Measurements from ENCODE around the gene MICOS13.

The MICOS13 gene

DNA sequence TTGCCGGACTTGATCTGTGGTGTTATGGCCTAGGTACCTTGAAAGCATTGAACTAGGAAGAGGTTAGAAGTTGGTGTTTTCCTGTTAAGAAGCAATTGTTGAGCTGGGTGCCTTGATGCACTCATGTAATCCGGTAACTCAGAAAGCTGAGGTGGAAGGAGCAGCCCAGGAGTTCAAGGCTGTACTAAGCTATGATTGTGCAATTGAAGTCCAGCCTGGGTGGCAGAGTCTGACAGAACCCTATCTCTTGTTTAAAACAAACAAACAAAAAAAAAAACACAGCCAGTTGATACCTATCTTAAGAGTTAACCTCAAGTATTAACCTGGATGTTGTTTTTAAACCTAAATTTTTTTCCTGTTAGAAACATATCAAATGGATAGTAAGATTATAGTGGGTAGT lies 38.1 kb downstream of the MICOS13 start:
- DNase-seq (ENCODE audit: extremely low read depth, low read depth), result no peak
- TF ChIP-seq, protein P1, sequence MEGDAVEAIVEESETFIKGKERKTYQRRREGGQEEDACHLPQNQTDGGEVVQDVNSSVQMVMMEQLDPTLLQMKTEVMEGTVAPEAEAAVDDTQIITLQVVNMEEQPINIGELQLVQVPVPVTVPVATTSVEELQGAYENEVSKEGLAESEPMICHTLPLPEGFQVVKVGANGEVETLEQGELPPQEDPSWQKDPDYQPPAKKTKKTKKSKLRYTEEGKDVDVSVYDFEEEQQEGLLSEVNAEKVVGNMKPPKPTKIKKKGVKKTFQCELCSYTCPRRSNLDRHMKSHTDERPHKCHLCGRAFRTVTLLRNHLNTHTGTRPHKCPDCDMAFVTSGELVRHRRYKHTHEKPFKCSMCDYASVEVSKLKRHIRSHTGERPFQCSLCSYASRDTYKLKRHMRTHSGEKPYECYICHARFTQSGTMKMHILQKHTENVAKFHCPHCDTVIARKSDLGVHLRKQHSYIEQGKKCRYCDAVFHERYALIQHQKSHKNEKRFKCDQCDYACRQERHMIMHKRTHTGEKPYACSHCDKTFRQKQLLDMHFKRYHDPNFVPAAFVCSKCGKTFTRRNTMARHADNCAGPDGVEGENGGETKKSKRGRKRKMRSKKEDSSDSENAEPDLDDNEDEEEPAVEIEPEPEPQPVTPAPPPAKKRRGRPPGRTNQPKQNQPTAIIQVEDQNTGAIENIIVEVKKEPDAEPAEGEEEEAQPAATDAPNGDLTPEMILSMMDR (IDR thresholded peaks at IDR 0.05; ENCODE audit: low read depth, low read length), result no peak

DNA sequence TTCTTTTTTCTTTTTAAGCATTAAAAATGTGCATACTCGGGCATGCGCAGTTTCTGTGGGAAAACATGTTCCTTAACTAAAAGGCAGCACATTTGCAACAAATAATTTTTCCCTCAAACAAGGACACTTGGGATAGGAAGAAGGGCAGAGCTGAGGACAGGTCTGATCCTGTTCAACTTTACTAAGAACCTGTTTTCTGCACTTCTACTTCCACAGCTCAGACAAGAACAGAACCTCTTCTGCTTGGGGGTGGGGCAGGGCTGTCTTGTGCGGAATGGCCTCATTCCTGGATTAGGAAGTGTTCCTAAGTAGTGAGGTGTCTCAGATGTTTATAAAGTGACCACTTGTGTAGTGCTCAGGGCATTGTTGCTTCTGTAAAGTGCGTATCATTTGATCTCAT lies 39.1 kb downstream of the MICOS13 start:
- no peak for DNase-seq (ENCODE audit: extremely low read depth, low read depth)
- TF ChIP-seq, protein P1 (IDR thresholded peaks at IDR 0.05; ENCODE audit: low read depth, low read length), result no peak

DNA sequence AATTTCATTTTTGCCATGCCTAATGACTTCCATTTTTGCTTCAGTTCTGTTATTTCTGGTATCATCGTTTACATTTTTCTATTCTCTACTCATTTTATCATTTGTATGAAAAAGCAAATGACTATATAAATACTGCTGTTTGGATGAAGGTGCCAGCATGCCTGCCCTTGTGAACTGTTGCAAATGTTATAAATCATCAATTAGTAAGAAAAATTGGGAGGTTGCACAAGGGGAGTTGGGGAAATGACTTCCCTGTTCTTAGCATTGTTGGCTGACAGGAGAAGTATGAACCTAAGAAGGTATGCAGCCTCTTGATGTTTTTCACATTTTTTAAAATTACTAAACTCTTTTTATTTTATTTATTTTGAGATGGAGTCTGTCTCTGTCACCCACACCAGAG lies 42.3 kb downstream of the MICOS13 start:
- DNase-seq (ENCODE audit: extremely low read depth, low read depth), result no peak
- TF ChIP-seq, protein P1 (IDR thresholded peaks at IDR 0.05; ENCODE audit: low read depth, low read length), result no peak

DNA sequence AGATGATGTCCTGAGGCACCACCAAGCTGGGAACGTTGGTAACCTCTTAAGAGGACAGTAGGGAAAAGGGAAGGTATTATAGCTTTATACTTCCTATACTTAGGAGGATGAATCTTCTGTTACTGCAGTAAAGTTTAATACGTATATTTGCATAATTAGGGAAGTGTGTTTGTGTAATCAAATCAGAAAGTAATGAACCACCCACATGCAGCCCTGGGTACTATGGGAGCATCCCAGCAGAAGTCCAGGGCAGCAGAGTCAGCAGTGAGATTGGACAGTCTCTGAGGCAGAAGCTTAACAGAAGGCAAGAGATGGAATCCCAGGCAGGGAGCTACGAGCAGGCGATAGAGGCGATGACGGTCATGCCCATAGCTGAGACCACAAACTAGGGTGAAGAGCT lies 44.9 kb downstream of the MICOS13 start:
- DNase-seq (ENCODE audit: extremely low read depth, low read depth), result no peak
- TF ChIP-seq, protein P1 (IDR thresholded peaks at IDR 0.05; ENCODE audit: low read depth, low read length), result no peak

DNA sequence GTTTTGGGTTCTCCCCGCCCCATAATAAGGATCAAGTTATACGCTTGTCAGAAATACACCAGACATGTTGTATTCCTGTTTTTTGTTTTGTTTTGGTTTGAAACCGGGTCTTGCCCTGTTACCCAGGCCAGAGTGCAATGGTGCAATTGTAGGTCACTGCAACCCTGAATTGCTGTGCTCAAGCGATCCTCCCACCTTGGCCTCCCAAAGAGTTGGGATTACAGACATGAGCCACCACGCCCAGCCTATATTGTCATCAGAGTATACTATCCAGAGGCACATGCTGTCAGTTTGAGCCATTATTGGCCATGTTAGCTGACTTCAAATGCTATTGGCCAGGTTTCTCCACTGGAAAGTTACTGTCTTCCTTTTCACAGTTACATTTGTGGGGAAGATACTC lies 47.7 kb downstream of the MICOS13 start:
- TF ChIP-seq, protein P1 (IDR thresholded peaks at IDR 0.05; ENCODE audit: low read depth, low read length), result no peak

DNA sequence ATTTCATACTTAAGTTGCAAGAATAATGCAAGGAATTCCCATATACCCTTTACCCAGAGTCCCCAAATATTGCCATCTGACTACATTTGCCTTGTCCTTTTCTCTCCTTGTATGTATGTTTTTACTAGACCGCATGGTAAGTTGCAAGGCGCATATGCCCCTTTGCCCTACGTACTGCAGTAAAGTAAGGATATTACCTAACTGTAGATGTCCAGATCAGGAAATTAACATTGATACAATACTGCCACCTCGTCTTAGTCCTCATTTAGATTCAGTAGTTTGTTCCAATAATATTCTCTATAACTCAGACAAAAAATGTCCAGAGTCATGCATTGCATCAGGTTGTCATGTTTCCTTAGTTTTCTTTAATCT lies 48.1 kb downstream of the MICOS13 start:
- no peak for DNase-seq (ENCODE audit: extremely low read depth, low read depth)
- TF ChIP-seq, protein P1 (IDR thresholded peaks at IDR 0.05; ENCODE audit: low read depth, low read length), result no peak

More for the DNA sequence above, 47.7 kb downstream of the MICOS13 start:
- DNase-seq (ENCODE audit: extremely low read depth, low read depth), result no peak

DNA sequence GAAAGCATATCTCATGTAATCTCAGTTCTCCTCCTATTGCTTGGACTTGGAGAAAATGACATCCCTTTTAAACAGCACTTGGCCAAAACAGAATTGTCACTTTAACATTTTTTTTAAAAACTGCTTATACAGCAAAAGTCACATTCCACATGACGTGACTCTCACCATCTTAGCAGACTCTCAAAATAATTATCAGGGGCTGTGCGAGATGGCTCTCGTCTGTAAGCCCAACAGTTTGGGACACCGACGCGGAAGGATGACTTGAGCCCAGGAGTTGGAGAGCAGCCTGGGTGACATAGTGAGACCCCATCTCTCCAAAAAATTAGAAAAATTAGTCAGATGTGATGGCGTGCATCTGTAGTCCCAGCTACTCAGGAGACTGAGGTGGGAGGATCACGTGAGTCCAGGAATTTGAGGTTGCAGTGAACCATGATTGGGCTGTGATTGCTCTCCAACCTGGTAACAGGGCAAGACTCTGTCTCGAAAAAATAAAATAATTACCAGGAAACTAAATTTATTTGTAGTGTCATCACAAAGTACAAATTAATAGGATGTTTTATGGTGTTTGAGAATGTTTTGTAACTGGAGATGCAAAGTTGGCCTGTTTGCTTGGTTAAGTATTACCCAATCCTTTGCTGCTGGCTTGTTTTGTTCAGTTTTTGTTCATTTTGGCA lies 48.6 kb downstream of the MICOS13 start:
- TF ChIP-seq, protein P1 (IDR thresholded peaks at IDR 0.05; ENCODE audit: low read depth, low read length), result no peak
- no peak for DNase-seq (ENCODE audit: extremely low read depth, low read depth)

All from AG09319 (cell line).